ENCODE data around the gene UBIAD1.

DNA sequence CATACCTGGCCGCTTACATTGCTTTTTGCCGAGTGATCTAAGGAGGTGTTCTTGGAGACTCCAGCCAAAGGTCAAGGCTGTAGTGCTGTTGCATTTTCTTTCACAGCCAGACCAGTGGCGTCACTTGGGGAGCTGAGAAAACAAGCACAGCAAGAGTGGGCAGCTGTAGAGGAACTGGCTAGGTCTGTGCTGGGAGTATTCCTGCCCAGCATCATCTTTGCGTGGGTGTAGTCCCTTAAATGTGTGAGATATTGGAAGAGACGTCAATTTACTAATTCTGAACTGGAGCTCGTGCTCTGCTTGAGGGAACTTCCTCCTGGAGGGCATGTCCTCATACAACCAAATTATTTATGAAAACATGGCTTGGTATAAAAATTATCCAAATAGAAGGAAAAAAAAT is 10.2 kb downstream of the UBIAD1 start:
- TF ChIP-seq, protein P1, sequence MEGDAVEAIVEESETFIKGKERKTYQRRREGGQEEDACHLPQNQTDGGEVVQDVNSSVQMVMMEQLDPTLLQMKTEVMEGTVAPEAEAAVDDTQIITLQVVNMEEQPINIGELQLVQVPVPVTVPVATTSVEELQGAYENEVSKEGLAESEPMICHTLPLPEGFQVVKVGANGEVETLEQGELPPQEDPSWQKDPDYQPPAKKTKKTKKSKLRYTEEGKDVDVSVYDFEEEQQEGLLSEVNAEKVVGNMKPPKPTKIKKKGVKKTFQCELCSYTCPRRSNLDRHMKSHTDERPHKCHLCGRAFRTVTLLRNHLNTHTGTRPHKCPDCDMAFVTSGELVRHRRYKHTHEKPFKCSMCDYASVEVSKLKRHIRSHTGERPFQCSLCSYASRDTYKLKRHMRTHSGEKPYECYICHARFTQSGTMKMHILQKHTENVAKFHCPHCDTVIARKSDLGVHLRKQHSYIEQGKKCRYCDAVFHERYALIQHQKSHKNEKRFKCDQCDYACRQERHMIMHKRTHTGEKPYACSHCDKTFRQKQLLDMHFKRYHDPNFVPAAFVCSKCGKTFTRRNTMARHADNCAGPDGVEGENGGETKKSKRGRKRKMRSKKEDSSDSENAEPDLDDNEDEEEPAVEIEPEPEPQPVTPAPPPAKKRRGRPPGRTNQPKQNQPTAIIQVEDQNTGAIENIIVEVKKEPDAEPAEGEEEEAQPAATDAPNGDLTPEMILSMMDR (IDR thresholded peaks at IDR 0.05) = no peak
- no peak for TF ChIP-seq EZH2 (IDR thresholded peaks at IDR 0.05; ENCODE audit: borderline replicate concordance, insufficient read depth, low read depth, low read length, poor library complexity, severe bottlenecking)
